Choroid plexus epithelial cell (primary cell): ENCODE measurements around the gene ERG.

Experiments
- DNase-seq: peaks from one replicate; pipeline ENCODE4 v3.0.0-alpha.2; 2010; ENCODE audit warnings: low read depth
- H3K4me3 ChIP-seq: 2 replicates; pipeline ENCODE4 v1.5.1; 2011; ENCODE audit warnings: low read depth, mild to moderate bottlenecking, control low read depth, low read length, moderate library complexity
- CTCF ChIP-seq: conservative IDR thresholded peaks from 2 replicates; pipeline ENCODE4 v1.5.1; 2011; ENCODE audit warnings: low read depth, mild to moderate bottlenecking, control low read depth, inconsistent platforms, low read length, moderate library complexity

Gene ERG

DNA sequence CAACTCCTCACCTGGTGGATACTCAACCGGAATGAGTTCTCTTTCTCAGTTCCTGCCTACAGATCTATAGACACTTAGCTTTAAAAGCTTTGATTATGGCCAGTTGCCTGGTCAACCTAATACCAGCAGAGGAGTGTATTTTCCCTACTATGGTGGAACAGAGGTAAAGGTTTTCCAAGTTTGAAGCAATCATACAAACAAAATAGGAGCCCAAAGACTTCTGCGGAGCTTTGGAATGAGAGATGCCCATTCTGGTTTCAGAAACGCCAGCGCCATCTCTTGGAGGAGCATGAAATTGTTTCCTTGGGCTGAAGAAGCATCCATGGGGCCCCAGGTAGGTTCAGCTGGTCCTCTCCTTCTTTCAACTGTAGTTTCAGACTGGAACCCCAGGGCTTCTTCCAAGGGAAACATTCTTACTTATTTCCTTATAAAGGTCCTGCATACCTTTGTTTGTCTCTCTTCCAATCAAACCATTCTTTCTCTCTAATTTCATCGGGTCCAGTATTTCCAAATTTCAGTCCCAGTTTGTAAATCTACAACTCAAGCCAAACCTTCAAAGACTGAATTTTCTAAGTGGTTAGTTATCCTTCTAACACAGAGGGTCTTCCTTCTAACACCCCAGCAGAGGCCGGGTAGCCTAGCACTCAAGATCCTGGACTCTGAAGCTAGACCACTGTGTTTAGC is 145.6 kb downstream of the ERG start:
- peak; percentile 97 for TF ChIP-seq CTCF
- DNase-seq = peak; percentile 82
- H3K4me3 ChIP-seq = no peak overlapping the region

- no peak for TF ChIP-seq CTCF
- no peak overlapping the region for H3K4me3 ChIP-seq
- peak; percentile 61 for DNase-seq
Observed at GRCh38 chr21:38351961-38352521, 146.2 kb downstream of the ERG start.

DNA sequence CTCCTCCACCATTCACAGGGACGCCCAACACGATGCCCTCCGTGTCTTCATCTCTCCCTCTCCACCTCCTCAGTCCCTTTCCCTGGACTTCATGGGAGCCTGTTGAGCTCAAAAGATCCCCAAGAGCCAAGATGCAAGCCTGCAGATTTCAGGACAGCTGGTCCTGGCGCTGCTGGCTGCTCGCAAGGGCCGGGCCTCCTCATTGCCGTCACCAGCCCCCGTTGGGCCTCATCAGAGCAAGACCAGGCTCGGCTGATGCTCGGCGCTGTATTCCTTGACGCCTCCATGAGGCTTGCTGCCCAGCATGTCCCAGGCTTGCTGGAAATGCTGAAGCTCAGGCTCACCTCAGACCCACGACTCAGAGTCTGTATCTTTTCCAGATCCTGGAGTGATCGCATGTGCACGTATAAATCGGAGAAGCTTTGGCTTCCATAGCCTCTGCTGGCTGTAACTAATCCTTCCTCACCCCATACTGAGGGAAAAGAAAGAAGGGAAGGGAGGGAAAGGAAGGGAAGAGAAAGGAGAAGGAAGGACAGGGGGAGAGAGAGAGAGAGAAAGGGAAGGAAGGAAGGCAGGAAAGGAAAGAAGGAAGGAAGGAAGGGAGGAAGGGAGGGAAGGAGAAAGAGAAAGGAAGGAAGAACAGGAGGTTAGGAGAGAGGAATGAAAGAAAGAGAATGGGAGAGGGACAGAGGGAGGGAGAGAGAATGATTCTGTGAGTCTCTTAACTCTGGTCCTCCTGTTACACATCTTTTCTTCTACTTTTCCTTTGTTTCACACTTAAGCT is 146.9 kb downstream of the ERG start:
- DNase-seq = no peak
- no peak overlapping the region for H3K4me3 ChIP-seq
- no peak for TF ChIP-seq CTCF

GRCh38 chr21:38350684-38351083 is 147.6 kb downstream of the ERG start:
- DNase-seq = peak; percentile 35
- no peak for TF ChIP-seq CTCF
- H3K4me3 ChIP-seq = no peak overlapping the region

GRCh38 chr21:38349977-38350376 is 148.3 kb downstream of the ERG start:
- TF ChIP-seq CTCF = no peak
- H3K4me3 ChIP-seq = no peak overlapping the region
- DNase-seq = no peak

DNA sequence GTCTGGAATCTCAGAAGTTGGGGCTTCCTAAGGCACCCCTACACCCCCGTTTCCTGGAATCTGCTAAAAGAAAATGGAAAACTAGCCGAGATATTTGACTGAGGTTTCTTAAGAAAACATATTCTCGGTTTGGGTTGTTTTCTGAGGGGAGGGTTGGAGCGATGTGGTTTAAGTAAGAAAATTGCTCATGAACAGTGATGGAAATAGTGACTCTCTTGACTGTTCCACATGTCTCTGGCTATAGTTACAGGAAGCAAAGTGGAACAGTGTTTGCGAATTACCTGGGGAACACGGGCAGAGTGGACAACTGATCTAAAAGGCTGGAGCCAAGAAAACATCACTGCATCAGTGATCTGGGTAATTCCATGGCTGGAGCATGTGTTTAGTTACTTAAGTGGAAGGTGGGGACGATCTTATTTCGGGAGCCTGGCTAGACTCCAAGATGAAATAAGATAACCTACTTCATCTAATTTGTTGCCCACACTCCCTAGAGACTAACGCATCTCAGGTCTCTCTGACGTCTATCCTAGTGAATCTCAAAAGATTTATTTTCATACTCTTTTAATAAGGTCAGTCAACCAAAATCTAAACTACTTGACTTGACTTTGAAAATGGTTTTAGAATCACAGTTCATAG is 149.0 kb downstream of the ERG start:
- TF ChIP-seq CTCF = no peak
- peak; percentile 87 for DNase-seq
- H3K4me3 ChIP-seq = no peak overlapping the region
